WTC11 (cell line): ENCODE measurements around the gene SULT2B1. TPM values are rescaled to one million over a fixed set of nuclear protein-coding genes. Genes with fewer than 3 reads are reported as not detected.

Experiments
- ATAC-seq: fragments of 200-7000 bp; cut with Tn5 transposase; 2 replicates; pipeline ENCODE4 v1.10.0; 2021; ENCODE audit warnings: mild to moderate bottlenecking, moderate library complexity
- CTCF ChIA-PET: fragments of 300-600 bp; sonication (Branson Sonifier 250); formaldehyde crosslinking; loops from one replicate; lab custom pipeline; 2021; ENCODE audit warnings: antibody characterized with exemption; lab: Charles Lee
- POLR2A ChIA-PET: fragments of 350-600 bp; sonication (Branson Sonifier 250); formaldehyde crosslinking; loops from one replicate; lab custom pipeline; 2021; ENCODE audit warnings: antibody characterized with exemption; lab: Charles Lee
- DNase-seq: peaks from one replicate; pipeline ENCODE4 v3.0.0; 2021; ENCODE audit warnings: low spot score
- H3K27ac Mint-ChIP-seq: 2 replicates; pipeline ENCODE4 v1.8.0; 2021; ENCODE audit warnings: mixed read lengths
- H3K27me3 Mint-ChIP-seq: 2 replicates; pipeline ENCODE4 v1.8.0; 2021; ENCODE audit warnings: low read depth, mild to moderate bottlenecking, moderate library complexity, mixed read lengths
- H3K36me3 Mint-ChIP-seq: 2 replicates; pipeline ENCODE4 v1.8.0; 2021; ENCODE audit warnings: mixed read lengths
- H3K4me1 Mint-ChIP-seq: 2 replicates; pipeline ENCODE4 v1.8.0; 2022; ENCODE audit warnings: mixed read lengths
- H3K4me3 Mint-ChIP-seq: 2 replicates; pipeline ENCODE4 v1.8.0; 2021; ENCODE audit warnings: mild to moderate bottlenecking, moderate library complexity, mixed read lengths
- H3K9me3 Mint-ChIP-seq: 2 replicates; pipeline ENCODE4 v1.8.0; 2021; ENCODE audit warnings: mixed read lengths
- ATF1 ChIP-seq: sonication (generic); formaldehyde crosslinking; IDR thresholded peaks from 2 replicates; pipeline ENCODE4 v1.8.1; 2023; ENCODE audit warnings: mild to moderate bottlenecking, moderate library complexity, missing genetic modification reagents
- FOXK1 ChIP-seq: sonication (generic); formaldehyde crosslinking; IDR thresholded peaks from 2 replicates; pipeline ENCODE4 v1.8.0; 2022; ENCODE audit warnings: mild to moderate bottlenecking, moderate library complexity, missing genetic modification reagents
- MXD4 ChIP-seq: fragments of 250-450 bp; sonication (Bioruptor Pico); IDR thresholded peaks from 2 replicates; pipeline ENCODE4 v1.8.0; 2021; ENCODE audit warnings: mild to moderate bottlenecking, moderate library complexity, borderline replicate concordance
- MYBL2 ChIP-seq: sonication (generic); formaldehyde crosslinking; IDR thresholded peaks from 2 replicates; pipeline ENCODE4 v1.8.1; 2023; ENCODE audit warnings: mild to moderate bottlenecking, moderate library complexity, missing genetic modification reagents
- NFATC4 ChIP-seq: fragments of 250-450 bp; sonication (Bioruptor Pico); IDR thresholded peaks from 2 replicates; pipeline ENCODE4 v1.9.0; 2021; ENCODE audit warnings: mild to moderate bottlenecking
- TCF7 ChIP-seq: sonication (generic); formaldehyde crosslinking; IDR thresholded peaks from 2 replicates; pipeline ENCODE4 v1.8.0; 2022; ENCODE audit warnings: mild to moderate bottlenecking, low read depth, missing genetic modification reagents, moderate library complexity
- TEAD1 ChIP-seq: sonication (generic); formaldehyde crosslinking; IDR thresholded peaks from 2 replicates; pipeline ENCODE4 v1.8.0; 2022; ENCODE audit warnings: mild to moderate bottlenecking, missing genetic modification reagents
- ZBTB21 ChIP-seq: sonication (generic); formaldehyde crosslinking; IDR thresholded peaks from 2 replicates; pipeline ENCODE4 v1.8.1; 2023; ENCODE audit warnings: mild to moderate bottlenecking, missing genetic modification reagents, borderline replicate concordance
- ZNF121 ChIP-seq: sonication (generic); formaldehyde crosslinking; IDR thresholded peaks from 2 replicates; pipeline ENCODE4 v1.8.0; 2023; ENCODE audit warnings: missing genetic modification reagents
- ZNF219 ChIP-seq: sonication (generic); formaldehyde crosslinking; IDR thresholded peaks from 2 replicates; pipeline ENCODE4 v1.8.0; 2023; ENCODE audit warnings: missing genetic modification reagents, mild to moderate bottlenecking, borderline replicate concordance
- ZNF263 ChIP-seq: sonication (generic); formaldehyde crosslinking; IDR thresholded peaks from 2 replicates; pipeline ENCODE4 v1.8.1; 2022; ENCODE audit warnings: low read depth, mild to moderate bottlenecking, moderate library complexity, missing genetic modification reagents
- ZNF317 ChIP-seq: sonication (generic); formaldehyde crosslinking; IDR thresholded peaks from 2 replicates; pipeline ENCODE4 v1.8.1; 2023; ENCODE audit warnings: low read depth, mild to moderate bottlenecking, moderate library complexity, missing genetic modification reagents, borderline replicate concordance
- ZNF671 ChIP-seq: fragments of 250-450 bp; sonication (Bioruptor Pico); IDR thresholded peaks from 2 replicates; pipeline ENCODE4 v1.8.0; 2021; ENCODE audit warnings: mild to moderate bottlenecking
- total RNA-seq: library from RNA; stranded (reverse); gene quantifications from 3 replicates; pipeline ENCODE4 v1.2.3, GENCODE V29; 2021
- TF ChIP-seq, protein P1 (sequence below): fragments of 250-450 bp; sonication (Bioruptor Pico); IDR thresholded peaks from 2 replicates; pipeline ENCODE4 v1.9.0; 2021; ENCODE audit warnings: moderate library complexity, mild to moderate bottlenecking, inconsistent platforms, borderline replicate concordance
- TF ChIP-seq, protein P2 (sequence below): sonication (generic); formaldehyde crosslinking; IDR thresholded peaks from 2 replicates; pipeline ENCODE4 v1.8.0; 2023; ENCODE audit warnings: mild to moderate bottlenecking, missing genetic modification reagents
- TF ChIP-seq, protein P3 (sequence below): sonication (generic); formaldehyde crosslinking; IDR thresholded peaks from 2 replicates; pipeline ENCODE4 v1.8.0; 2022; ENCODE audit warnings: mild to moderate bottlenecking, missing genetic modification reagents
- TF ChIP-seq, protein P4 (sequence below): sonication (generic); formaldehyde crosslinking; IDR thresholded peaks from 2 replicates; pipeline ENCODE4 v1.8.1; 2023; ENCODE audit warnings: mild to moderate bottlenecking, missing genetic modification reagents, moderate library complexity
- TF ChIP-seq, protein P5 (sequence below): sonication (generic); formaldehyde crosslinking; IDR thresholded peaks from 2 replicates; pipeline ENCODE4 v1.8.0; 2022; ENCODE audit warnings: missing genetic modification reagents
- TF ChIP-seq, protein P6 (sequence below): fragments of 250-450 bp; sonication (Bioruptor Pico); IDR thresholded peaks from 2 replicates; pipeline ENCODE4 v1.9.0; 2021; ENCODE audit warnings: mild to moderate bottlenecking

The SULT2B1 gene
- total RNA-seq, 1 experiment from 2014 or later, result 0.96 TPM

DNA sequence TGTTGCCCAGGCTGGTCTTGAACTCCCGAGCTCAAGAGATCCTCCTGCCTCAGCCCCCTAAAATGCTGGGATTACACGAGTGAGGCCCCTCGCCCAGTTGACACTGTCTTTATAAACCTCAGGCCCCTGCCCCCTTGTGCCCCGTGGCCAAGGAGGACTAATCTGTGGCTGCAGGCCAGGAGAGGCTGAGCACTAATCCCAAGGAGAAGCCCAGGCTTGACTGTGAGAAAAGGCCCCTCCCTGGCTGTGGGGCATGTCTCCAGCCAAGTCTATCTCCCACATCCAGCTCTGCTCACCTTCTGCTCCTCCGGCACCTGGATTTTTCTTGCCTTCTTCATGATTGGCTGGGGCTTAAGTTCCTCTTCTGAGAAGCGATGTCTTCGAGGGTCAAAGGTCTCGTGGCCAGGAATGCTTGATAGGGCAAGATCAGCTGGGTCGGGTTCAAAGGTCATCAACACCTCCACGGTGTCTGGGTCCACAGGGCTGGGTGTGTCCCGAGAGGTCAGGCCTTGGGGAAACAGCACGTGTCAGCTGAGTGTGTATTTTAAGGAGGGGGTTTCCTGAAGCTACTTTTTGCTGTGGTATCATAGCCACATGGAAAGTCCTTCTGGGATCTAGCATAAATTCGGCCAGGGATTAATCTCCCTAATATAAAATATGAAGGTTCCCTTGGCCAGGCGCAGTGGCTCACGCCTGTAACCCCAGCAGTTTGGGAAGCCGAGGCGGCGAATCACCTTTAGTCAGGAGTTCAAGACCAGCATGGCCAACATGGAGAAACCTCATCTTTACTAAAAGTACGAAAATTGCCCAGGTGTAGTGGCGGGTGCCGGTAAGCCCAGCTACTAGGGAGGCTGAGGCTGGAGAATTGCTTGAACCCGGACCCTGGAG, 81.4 kb downstream of the SULT2B1 start:
- peaks cover 38% of the 10 kb centered on the region for H3K4me1 Mint-ChIP-seq
- no peak for ATAC-seq
- H3K27ac Mint-ChIP-seq, result no peak overlapping the region

DNA sequence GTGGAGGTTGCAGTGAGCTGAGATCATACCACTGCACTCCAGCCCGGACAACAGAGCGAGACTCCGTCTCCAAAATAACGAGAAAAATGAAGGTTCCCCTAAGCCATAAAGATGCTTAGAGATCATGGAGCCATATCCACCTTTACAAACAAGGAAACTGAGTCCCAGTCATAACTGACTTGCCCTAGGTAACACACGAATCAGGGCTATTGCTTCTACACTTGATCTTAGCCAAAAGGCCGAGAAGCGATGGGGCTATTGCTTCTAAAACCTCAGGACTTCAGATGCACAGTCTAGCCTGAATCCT, 82.0 kb downstream of the SULT2B1 start:
- TF ChIP-seq TCF7 (no peak), NFATC4 (CRISPR knock-in tag) (no peak), MYBL2 (CRISPR knock-in tag) (no peak), ATF1 (no peak), ZNF317 (CRISPR knock-in tag) (no peak)
- TF ChIP-seq, all 79 proteins: peak for 0
- ChIA-PET CTCF (interaction anchor here (0.9 to 2.3 kb wide), 5 partner anchors 12 to 209 kb away, joined by 3 to 8 read pairs (median 4); partner anchors contain the start of gene CA11), POLR2A (interaction anchor here (0.7 to 1.1 kb wide), 4 partner anchors 10 to 19 kb away, joined by 3 to 8 read pairs (median 4); partner anchors contain the start of genes CA11, RPL18 and SPHK2)
- peaks cover 2% of the 10 kb centered on the region; the same call in 1 of the 2 replicates for H3K36me3 Mint-ChIP-seq
- peaks cover 8% of the 10 kb centered on the region for H3K27me3 Mint-ChIP-seq
- DNase-seq (no peak), ATAC-seq (no peak)
- H3K27ac Mint-ChIP-seq, result peak overlapping the region; percentile 41
- H3K4me3 Mint-ChIP-seq, result peak overlapping the region; percentile 44
- peaks cover 43% of the 10 kb centered on the region for H3K4me1 Mint-ChIP-seq
- no peaks in the 10 kb centered on the region for H3K9me3 Mint-ChIP-seq

More for the DNA sequence above, 81.4 kb downstream of the SULT2B1 start:
- CTCF ChIA-PET, result interaction anchor here (0.9 to 2.3 kb wide), 5 partner anchors 12 to 209 kb away, joined by 3 to 8 read pairs (median 4); partner anchors contain the start of gene CA11
- Mint-ChIP-seq H3K9me3 (no peaks in the 10 kb centered on the region), H3K36me3 (no peaks in the 10 kb centered on the region), H3K27me3 (peaks cover 8% of the 10 kb centered on the region), H3K4me3 (peak overlapping the region; percentile 44; the same call in 1 of the 2 replicates)
- POLR2A ChIA-PET, result interaction anchor here (0.7 to 1.1 kb wide), 4 partner anchors 9 to 18 kb away, joined by 3 to 8 read pairs (median 4); partner anchors contain the start of genes CA11, RPL18 and SPHK2
- TF ChIP-seq, protein P1, sequence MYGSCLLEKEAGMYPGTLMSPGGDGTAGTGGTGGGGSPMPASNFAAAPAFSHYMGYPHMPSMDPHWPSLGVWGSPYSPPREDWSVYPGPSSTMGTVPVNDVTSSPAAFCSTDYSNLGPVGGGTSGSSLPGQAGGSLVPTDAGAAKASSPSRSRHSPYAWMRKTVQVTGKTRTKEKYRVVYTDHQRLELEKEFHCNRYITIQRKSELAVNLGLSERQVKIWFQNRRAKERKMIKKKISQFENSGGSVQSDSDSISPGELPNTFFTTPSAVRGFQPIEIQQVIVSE, result no peak
- TF ChIP-seq ZBTB21 (CRISPR knock-in tag) (no peak), ZNF263 (CRISPR knock-in tag) (no peak)
- TF ChIP-seq, protein P2, sequence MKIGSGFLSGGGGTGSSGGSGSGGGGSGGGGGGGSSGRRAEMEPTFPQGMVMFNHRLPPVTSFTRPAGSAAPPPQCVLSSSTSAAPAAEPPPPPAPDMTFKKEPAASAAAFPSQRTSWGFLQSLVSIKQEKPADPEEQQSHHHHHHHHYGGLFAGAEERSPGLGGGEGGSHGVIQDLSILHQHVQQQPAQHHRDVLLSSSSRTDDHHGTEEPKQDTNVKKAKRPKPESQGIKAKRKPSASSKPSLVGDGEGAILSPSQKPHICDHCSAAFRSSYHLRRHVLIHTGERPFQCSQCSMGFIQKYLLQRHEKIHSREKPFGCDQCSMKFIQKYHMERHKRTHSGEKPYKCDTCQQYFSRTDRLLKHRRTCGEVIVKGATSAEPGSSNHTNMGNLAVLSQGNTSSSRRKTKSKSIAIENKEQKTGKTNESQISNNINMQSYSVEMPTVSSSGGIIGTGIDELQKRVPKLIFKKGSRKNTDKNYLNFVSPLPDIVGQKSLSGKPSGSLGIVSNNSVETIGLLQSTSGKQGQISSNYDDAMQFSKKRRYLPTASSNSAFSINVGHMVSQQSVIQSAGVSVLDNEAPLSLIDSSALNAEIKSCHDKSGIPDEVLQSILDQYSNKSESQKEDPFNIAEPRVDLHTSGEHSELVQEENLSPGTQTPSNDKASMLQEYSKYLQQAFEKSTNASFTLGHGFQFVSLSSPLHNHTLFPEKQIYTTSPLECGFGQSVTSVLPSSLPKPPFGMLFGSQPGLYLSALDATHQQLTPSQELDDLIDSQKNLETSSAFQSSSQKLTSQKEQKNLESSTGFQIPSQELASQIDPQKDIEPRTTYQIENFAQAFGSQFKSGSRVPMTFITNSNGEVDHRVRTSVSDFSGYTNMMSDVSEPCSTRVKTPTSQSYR (CRISPR knock-in tag), result no peak
- no peak for DNase-seq

DNA sequence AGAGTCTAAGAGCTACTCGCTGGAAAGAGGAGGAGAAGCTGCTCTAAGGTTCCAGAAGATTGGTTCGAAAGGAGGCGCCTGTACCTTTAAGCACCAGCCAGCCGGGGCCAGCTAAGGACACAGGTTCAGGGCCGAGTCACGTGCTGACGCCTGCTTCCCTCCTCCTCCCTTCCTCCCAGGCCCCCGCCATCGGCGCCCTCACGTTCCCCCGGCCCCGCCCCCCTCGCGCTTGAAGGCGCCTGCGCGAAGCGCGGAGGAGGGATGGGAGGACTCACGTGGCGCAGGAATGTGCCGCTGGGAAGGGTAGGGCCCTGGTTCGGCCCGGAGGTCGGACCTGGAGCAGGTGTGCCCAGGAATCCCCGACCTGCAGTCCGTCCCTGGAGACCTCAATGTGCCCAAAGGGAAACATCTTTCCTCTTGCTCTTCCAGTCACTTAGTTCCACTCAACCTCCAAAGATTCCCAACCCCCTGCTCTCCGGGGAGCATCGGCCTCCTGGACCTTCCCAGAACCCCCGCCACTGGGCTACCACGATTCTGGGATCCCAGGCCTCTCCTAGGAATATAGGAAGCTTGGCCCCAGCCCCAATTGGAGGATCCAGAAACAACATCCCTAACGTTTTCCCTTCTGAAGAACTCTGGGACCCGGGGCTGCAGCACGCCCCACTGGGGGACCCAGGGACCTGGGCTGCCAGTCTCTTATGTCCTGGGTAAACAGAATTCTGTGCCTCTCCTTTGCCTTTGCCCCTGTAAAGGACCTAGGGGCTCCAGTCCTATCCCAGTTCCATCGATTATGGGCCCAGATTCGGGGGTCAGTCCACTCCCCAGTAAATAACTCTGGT, 82.7 kb downstream of the SULT2B1 start:
- Mint-ChIP-seq H3K4me3 (peak overlapping the region; percentile 63), H3K27ac (peak overlapping the region; percentile 95), H3K36me3 (peaks cover 5% of the 10 kb centered on the region; the same call in 1 of the 2 replicates), H3K4me1 (peaks cover 46% of the 10 kb centered on the region), H3K27me3 (peaks cover 8% of the 10 kb centered on the region), H3K9me3 (no peaks in the 10 kb centered on the region)
- DNase-seq (peak; percentile 98), ATAC-seq (peak; percentile 4)
- CTCF ChIA-PET, result interaction anchor here (0.6 to 2.3 kb wide), 6 partner anchors 11 to 208 kb away, joined by 3 to 8 read pairs (median 4); partner anchors contain the start of gene CA11
- POLR2A ChIA-PET, result interaction anchor here (0.7 to 1.1 kb wide), 4 partner anchors 10 to 19 kb away, joined by 3 to 8 read pairs (median 4); partner anchors contain the start of genes CA11, RPL18 and SPHK2
- TF ChIP-seq MXD4 (CRISPR knock-in tag) (no peak), ZNF121 (no peak), TEAD1 (peak; percentile 94), ZNF671 (CRISPR knock-in tag) (no peak), ZNF263 (CRISPR knock-in tag) (peak; percentile 100), FOXK1 (CRISPR knock-in tag) (peak; percentile 13; the same call in 1 of the 2 replicates), ZNF219 (CRISPR knock-in tag) (no peak)
- TF ChIP-seq, protein P3, sequence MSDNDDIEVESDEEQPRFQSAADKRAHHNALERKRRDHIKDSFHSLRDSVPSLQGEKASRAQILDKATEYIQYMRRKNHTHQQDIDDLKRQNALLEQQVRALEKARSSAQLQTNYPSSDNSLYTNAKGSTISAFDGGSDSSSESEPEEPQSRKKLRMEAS, result peak; percentile 82
- TF ChIP-seq, protein P4, sequence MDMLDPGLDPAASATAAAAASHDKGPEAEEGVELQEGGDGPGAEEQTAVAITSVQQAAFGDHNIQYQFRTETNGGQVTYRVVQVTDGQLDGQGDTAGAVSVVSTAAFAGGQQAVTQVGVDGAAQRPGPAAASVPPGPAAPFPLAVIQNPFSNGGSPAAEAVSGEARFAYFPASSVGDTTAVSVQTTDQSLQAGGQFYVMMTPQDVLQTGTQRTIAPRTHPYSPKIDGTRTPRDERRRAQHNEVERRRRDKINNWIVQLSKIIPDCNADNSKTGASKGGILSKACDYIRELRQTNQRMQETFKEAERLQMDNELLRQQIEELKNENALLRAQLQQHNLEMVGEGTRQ, result peak; percentile 97
- TF ChIP-seq, protein P5, sequence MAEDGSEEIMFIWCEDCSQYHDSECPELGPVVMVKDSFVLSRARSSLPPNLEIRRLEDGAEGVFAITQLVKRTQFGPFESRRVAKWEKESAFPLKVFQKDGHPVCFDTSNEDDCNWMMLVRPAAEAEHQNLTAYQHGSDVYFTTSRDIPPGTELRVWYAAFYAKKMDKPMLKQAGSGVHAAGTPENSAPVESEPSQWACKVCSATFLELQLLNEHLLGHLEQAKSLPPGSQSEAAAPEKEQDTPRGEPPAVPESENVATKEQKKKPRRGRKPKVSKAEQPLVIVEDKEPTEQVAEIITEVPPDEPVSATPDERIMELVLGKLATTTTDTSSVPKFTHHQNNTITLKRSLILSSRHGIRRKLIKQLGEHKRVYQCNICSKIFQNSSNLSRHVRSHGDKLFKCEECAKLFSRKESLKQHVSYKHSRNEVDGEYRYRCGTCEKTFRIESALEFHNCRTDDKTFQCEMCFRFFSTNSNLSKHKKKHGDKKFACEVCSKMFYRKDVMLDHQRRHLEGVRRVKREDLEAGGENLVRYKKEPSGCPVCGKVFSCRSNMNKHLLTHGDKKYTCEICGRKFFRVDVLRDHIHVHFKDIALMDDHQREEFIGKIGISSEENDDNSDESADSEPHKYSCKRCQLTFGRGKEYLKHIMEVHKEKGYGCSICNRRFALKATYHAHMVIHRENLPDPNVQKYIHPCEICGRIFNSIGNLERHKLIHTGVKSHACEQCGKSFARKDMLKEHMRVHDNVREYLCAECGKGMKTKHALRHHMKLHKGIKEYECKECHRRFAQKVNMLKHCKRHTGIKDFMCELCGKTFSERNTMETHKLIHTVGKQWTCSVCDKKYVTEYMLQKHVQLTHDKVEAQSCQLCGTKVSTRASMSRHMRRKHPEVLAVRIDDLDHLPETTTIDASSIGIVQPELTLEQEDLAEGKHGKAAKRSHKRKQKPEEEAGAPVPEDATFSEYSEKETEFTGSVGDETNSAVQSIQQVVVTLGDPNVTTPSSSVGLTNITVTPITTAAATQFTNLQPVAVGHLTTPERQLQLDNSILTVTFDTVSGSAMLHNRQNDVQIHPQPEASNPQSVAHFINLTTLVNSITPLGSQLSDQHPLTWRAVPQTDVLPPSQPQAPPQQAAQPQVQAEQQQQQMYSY (CRISPR knock-in tag), result no peak
- TF ChIP-seq, protein P6, sequence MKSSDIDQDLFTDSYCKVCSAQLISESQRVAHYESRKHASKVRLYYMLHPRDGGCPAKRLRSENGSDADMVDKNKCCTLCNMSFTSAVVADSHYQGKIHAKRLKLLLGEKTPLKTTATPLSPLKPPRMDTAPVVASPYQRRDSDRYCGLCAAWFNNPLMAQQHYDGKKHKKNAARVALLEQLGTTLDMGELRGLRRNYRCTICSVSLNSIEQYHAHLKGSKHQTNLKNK, result no peak
